Activated CD4-positive, alpha-beta memory T cell treated with anti-CD3 and anti-CD28 coated beads, Interleukin-2, amount 10 ng/mL, durations not matched to agents 7 days and 5 days (primary cell): Measurements from ENCODE around the gene RABAC1. TPM values are rescaled to one million over a fixed set of nuclear protein-coding genes. Genes with fewer than 3 reads are reported as not detected.
"Not testable (repeated sequence)": the region's sequence is repeated elsewhere in the genome, so short reads cannot be mapped to it uniquely, and the experiment has no call there.

ENCODE experiments used
- CTCF ChIA-PET: fragments of 350-600 bp; sonication (Branson Sonifier 250); formaldehyde crosslinking; loops from one replicate; lab custom pipeline; 2021; ENCODE audit warnings: antibody characterized with exemption, inconsistent platforms; lab: Charles Lee
- POLR2A ChIA-PET: fragments of 350-600 bp; sonication (Branson Sonifier 250); formaldehyde crosslinking; loops from one replicate; lab custom pipeline; 2021; ENCODE audit warnings: antibody characterized with exemption; lab: Charles Lee
- DNase-seq: peaks from one replicate; pipeline ENCODE4 v3.0.0-alpha.2; 2020
- H3K27ac Mint-ChIP-seq: one replicate; pipeline ENCODE4 v1.8.0; 2021; ENCODE audit warnings: mild to moderate bottlenecking, mixed read lengths
- H3K27me3 Mint-ChIP-seq: one replicate; pipeline ENCODE4 v1.8.0; 2021; ENCODE audit warnings: mixed read lengths
- H3K36me3 Mint-ChIP-seq: one replicate; pipeline ENCODE4 v1.8.0; 2021; ENCODE audit warnings: low read depth, mixed read lengths
- H3K4me1 Mint-ChIP-seq: one replicate; pipeline ENCODE4 v1.8.0; 2021; ENCODE audit warnings: mixed read lengths
- H3K4me3 Mint-ChIP-seq: one replicate; pipeline ENCODE4 v1.8.0; 2021; ENCODE audit warnings: mild to moderate bottlenecking, mixed read lengths
- H3K9me3 Mint-ChIP-seq: one replicate; pipeline ENCODE4 v1.8.0; 2021; ENCODE audit warnings: mixed read lengths
- total RNA-seq, 2 experiments: library from RNA; stranded (reverse); gene quantifications; one replicate each; pipeline ENCODE4 v1.2.3, GENCODE V29; 2021

The RABAC1 gene
- total RNA-seq, 2 experiments from 2014 or later, result 97.2 to 105 TPM

DNA sequence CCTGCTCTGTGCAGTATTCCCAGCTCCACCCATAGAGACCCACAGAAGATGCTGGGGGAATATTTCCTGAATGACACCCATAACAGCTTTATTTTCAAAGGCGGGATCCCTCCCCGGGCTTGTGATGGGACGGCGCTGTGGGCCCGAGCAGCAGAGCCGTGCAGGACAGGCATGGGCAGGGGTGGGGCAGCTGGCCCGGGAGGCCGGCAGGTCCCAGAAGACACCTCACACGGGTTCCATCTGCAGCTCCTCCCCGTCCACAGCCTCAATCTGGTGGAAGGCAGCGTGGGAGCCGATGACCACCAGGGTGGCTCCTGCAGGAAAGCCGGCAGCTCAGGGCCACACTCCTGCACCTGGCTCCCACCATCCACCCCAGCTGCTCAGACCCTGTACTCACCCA is 2.5 kb downstream of the RABAC1 start:
- no peaks in the 10 kb centered on the region for H3K27me3 Mint-ChIP-seq
- DNase-seq, result no peak
- peaks cover 23% of the 10 kb centered on the region for H3K4me1 Mint-ChIP-seq
- H3K4me3 Mint-ChIP-seq, result no peak overlapping the region
- POLR2A ChIA-PET, result interaction anchor here (1.0 to 4.2 kb wide), 2 partner anchors 11 to 70 kb away, joined by 5 to 34 read pairs; no protein-coding TSS in a partner anchor
- H3K36me3 Mint-ChIP-seq, result no peaks in the 10 kb centered on the region
- no peaks in the 10 kb centered on the region for H3K9me3 Mint-ChIP-seq
- H3K27ac Mint-ChIP-seq, result no peak overlapping the region
- CTCF ChIA-PET, result interaction anchor here (0.6 to 4.0 kb wide), 6 partner anchors 9 to 161 kb away, joined by 3 to 32 read pairs (median 4); partner anchors contain the start of gene RPS19

DNA sequence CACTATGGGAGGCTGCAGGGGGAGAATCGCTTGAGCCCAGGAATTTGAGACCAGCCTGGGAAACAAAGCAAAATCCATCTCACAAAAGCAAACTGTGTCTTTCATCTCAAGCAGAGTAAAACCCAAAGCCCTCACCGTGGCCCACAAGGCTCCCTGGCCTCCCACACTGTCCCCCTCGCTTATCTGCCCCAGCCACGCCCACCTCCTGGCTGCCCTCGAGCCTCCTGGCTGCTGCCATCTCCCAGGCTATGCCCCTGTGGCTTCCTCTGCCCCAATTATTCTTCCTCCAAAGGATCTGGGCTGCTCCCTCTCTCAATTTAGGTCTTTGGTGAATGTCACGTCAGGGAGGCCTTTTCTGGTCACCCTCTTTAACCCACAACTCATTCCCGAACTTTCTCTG is 3.6 kb downstream of the RABAC1 start:
- no peaks in the 10 kb centered on the region for H3K36me3 Mint-ChIP-seq
- POLR2A ChIA-PET, result no interaction called here
- H3K9me3 Mint-ChIP-seq, result no peaks in the 10 kb centered on the region
- no peak for DNase-seq
- peaks cover 26% of the 10 kb centered on the region for H3K4me1 Mint-ChIP-seq
- CTCF ChIA-PET, result interaction anchor here (1.0 kb wide), 1 partner anchor 10 kb away, joined by 3 read pairs; no protein-coding TSS in a partner anchor
- no peak overlapping the region for H3K4me3 Mint-ChIP-seq
- no peak overlapping the region for H3K27ac Mint-ChIP-seq
- H3K27me3 Mint-ChIP-seq, result no peaks in the 10 kb centered on the region

DNA sequence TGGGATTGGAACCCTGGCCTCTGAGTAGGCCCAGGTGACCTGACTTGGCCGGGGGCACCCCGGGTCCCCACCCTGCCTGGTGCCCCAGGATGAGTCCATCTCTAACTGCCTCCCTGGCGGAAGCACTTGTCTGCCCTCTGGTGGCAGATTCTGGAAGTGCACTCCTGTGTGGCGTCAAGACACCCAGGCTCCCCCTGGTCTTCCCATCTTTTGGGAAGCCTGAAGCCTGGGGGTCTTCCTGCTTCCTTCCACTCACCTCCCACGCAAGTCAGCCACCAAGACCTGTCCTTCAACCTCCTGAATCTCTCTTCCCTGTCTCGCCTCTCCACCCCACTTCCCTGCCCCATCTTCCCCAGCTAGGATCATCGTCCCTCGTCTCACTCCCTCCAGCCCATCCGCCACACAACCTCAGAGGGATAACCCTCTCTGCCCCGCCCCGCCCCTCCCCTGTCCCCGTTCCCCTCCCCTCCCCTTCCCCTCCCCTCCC is 7.4 kb downstream of the RABAC1 start:
- Mint-ChIP-seq H3K36me3 (peaks cover 2% of the 10 kb centered on the region), H3K27me3 (no peaks in the 10 kb centered on the region), H3K27ac (peak overlapping the region; percentile 19), H3K4me3 (no peak overlapping the region), H3K4me1 (peaks cover 16% of the 10 kb centered on the region), H3K9me3 (no peaks in the 10 kb centered on the region)
- CTCF ChIA-PET, result interaction anchor here (1.0 to 4.3 kb wide), 9 partner anchors 65 to 159 kb away, joined by 3 to 33 read pairs (median 4); partner anchors contain the start of gene RPS19
- POLR2A ChIA-PET, result interaction anchor here (0.7 to 2.8 kb wide), 3 partner anchors 79 to 92 kb away, joined by 4 to 11 read pairs (median 8); partner anchors contain the start of gene RPS19
- DNase-seq, result peak; percentile 88

DNA sequence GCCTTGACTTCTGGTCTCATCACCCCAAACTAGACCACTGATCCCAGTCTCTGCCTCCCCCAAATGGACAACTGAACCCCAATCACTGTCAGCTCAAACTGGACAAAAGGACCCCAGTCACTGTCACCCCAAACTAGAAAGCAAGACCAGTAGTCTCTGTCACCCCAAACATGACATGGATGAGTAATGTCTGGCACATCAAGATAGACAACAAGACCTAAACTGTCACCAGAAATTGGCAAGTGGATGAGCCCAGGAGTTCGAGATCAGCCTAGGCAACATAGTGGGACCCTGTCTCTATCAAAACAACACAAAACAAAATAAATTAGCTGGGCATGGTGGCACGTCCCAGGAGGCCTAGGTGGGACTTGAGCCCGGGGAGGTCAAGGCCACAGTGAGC is 12.0 kb downstream of the RABAC1 start:
- Mint-ChIP-seq H3K9me3 (no peaks in the 10 kb centered on the region), H3K27ac (peak overlapping the region; percentile 45), H3K36me3 (peaks cover 2% of the 10 kb centered on the region), H3K4me3 (no peak overlapping the region), H3K27me3 (peaks cover 6% of the 10 kb centered on the region), H3K4me1 (peaks cover 43% of the 10 kb centered on the region)
- no peak for DNase-seq
- POLR2A ChIA-PET, result interaction anchor here (1.4 to 5.3 kb wide), 5 partner anchors 16 to 87 kb away, joined by 3 to 45 read pairs (median 33); partner anchors contain the start of genes ARHGEF1 and RPS19
- CTCF ChIA-PET, result interaction anchor here (2.6 kb wide), 1 partner anchor 11 kb away, joined by 10 read pairs; the partner anchor contains the start of gene RABAC1

DNA sequence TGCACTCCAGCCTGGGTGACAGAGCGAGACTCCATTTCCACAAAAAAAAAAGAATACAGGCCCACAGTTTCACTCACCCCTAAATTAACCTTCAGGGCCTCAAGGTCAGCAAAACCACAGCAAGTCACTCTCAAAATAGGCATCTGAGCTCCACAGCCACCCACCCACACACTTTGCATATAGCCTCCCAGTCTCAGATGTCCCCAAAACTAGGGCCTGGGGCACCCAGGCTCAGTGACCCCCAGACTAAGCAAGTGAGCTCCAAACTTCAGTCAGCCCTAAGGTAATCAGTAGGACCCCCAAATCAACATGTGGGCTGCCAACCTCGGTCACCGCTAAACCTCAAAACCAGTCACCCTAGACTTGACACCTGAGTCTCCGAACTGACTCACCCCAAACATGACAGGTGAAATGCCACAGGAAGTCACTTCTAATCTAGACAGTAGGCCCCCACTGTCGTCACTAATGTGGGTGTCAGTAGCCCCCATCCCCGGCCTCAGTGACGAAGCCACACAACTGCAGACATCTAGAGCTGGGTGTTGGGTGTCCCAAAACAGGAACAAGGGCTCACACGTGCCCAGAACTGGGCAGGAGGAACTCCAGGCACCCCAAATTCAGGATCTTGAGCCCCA is 13.9 kb downstream of the RABAC1 start:
- ChIA-PET POLR2A (interaction anchor here (0.7 to 5.3 kb wide), 15 partner anchors 9 to 85 kb away, joined by 3 to 45 read pairs (median 5); partner anchors contain the start of genes ERFL, RABAC1 and RPS19), CTCF (interaction anchor here (0.6 to 2.1 kb wide), 10 partner anchors 8 to 495 kb away, joined by 3 to 17 read pairs (median 3); partner anchors contain the start of gene RPS19)
- H3K9me3 Mint-ChIP-seq, result no peaks in the 10 kb centered on the region
- peak overlapping the region; percentile 79 for H3K27ac Mint-ChIP-seq
- peaks cover 2% of the 10 kb centered on the region for H3K36me3 Mint-ChIP-seq
- H3K4me1 Mint-ChIP-seq, result peaks cover 44% of the 10 kb centered on the region
- H3K4me3 Mint-ChIP-seq, result peak overlapping the region; percentile 4
- peak; percentile 87 for DNase-seq
- peaks cover 18% of the 10 kb centered on the region for H3K27me3 Mint-ChIP-seq

DNA sequence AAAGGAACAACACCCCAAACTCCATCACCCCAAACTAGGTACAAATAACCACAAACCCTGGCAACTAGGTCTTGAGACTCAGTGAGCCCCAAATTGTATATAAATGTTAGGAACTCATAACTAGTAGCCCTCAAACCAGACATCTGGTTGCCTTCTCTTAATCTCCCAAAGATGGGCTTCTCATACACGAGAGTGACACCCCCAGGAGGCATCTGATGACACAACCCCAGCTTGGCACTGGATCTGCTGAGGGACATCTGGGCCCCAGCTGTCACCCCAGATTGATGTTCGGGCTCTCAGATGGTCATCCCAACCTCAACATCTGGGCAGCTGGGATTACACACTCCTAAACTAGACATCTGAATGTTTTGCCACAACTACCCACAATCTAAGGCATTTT is 14.8 kb downstream of the RABAC1 start:
- H3K9me3 Mint-ChIP-seq, result no peaks in the 10 kb centered on the region
- H3K4me1 Mint-ChIP-seq, result peaks cover 44% of the 10 kb centered on the region
- POLR2A ChIA-PET, result interaction anchor here (1.3 to 5.3 kb wide), 8 partner anchors 14 to 84 kb away, joined by 5 to 45 read pairs (median 6); partner anchors contain the start of genes ERFL, RABAC1 and RPS19
- CTCF ChIA-PET, result interaction anchor here (1.1 to 2.1 kb wide), 4 partner anchors 69 to 496 kb away, joined by 3 to 17 read pairs (median 5); partner anchors contain the start of gene RPS19
- DNase-seq, result no peak
- peaks cover 18% of the 10 kb centered on the region for H3K27me3 Mint-ChIP-seq
- peaks cover 2% of the 10 kb centered on the region for H3K36me3 Mint-ChIP-seq
- no peak overlapping the region for H3K4me3 Mint-ChIP-seq
- H3K27ac Mint-ChIP-seq, result no peak overlapping the region

DNA sequence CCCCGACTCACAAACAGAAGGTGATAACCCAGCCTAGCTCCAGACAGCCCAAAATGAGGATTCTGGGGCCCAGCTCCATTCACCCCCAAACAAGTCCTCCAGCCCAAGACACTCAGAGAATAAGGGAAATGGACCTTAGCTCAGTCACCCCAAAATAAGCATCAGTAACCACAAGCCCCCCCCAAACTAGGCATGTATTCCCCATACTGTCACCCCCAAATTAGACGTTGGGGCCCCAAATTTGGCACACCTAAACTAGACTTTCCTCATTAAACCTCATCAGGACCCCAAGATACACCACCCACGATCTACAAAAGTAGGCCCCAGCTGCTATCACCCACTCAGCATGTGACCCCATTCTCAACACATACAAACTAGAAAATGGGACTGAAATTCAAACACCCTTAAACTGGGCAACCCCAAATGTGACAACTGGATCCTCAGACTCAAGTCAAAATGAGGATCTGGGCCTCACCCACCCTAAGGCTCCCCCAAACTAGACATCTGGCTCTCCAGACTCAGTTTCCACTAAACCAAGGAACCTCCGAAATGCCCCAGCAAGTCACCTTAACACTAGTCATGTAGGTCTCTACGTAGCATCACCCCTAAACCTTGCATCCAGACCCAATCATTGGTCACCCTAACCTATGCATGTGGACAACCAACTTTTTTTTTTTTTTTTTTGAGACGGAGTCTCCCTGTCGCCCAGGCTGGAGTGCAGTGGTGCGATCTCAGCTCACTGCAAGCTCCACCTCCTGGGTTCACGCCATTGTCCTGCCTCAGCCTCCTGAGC is 17.5 kb downstream of the RABAC1 start:
- Mint-ChIP-seq H3K9me3 (no peaks in the 10 kb centered on the region), H3K27me3 (peaks cover 25% of the 10 kb centered on the region), H3K4me1 (peaks cover 37% of the 10 kb centered on the region), H3K36me3 (no peaks in the 10 kb centered on the region), H3K4me3 (no peak overlapping the region), H3K27ac (no peak overlapping the region)
- ChIA-PET POLR2A (interaction anchor here (0.9 to 1.6 kb wide), 3 partner anchors 16 to 82 kb away, joined by 3 to 5 read pairs (median 4); partner anchors contain the start of gene RPS19), CTCF (interaction anchor here (1.3 kb wide), 1 partner anchor 12 kb away, joined by 4 read pairs; no protein-coding TSS in a partner anchor)
- DNase-seq, result no peak

DNA sequence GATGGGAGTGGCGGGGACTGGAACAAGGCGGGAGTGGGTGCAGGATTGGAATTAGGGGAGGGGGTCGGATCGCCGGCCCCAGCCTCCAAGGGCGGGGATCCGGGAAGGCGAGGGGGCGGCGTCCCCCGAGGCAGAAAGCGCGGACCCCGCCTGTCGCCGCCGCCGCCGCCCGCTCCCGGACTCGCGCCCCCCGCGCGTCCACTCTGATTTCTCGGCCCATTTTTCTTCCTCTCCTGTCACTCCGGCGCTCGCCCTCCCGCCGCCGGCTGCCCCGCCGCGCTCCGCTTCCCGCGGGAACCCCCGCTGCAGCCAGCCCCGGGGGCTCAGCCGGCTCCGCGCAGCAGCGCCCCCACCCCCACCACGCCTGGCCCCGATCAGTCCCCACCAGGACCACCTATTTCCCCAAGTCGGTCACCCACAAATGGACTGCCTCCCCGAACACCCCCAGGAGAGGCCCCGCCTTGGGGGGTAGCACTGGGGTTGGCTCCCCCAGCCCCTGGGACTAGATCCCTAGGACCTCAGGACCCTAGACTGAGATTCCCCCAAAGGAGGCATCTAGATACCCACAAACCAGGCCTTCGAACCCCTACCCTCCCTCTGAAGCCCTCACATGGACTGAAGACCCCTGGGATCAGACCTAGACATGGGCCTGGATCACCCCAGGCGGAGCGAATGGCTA is 18.3 kb downstream of the RABAC1 start:
- ChIA-PET POLR2A (interaction anchor here (0.9 to 1.6 kb wide), 2 partner anchors 17 to 72 kb away, joined by 3 to 4 read pairs; no protein-coding TSS in a partner anchor), CTCF (interaction anchor here (1.3 kb wide), 1 partner anchor 11 kb away, joined by 4 read pairs; no protein-coding TSS in a partner anchor)
- Mint-ChIP-seq H3K4me1 (peaks cover 37% of the 10 kb centered on the region), H3K4me3 (peak overlapping the region; percentile 60), H3K27ac (no peak overlapping the region), H3K27me3 (peaks cover 31% of the 10 kb centered on the region), H3K9me3 (no peaks in the 10 kb centered on the region), H3K36me3 (no peaks in the 10 kb centered on the region)
- DNase-seq, result no peak

DNA sequence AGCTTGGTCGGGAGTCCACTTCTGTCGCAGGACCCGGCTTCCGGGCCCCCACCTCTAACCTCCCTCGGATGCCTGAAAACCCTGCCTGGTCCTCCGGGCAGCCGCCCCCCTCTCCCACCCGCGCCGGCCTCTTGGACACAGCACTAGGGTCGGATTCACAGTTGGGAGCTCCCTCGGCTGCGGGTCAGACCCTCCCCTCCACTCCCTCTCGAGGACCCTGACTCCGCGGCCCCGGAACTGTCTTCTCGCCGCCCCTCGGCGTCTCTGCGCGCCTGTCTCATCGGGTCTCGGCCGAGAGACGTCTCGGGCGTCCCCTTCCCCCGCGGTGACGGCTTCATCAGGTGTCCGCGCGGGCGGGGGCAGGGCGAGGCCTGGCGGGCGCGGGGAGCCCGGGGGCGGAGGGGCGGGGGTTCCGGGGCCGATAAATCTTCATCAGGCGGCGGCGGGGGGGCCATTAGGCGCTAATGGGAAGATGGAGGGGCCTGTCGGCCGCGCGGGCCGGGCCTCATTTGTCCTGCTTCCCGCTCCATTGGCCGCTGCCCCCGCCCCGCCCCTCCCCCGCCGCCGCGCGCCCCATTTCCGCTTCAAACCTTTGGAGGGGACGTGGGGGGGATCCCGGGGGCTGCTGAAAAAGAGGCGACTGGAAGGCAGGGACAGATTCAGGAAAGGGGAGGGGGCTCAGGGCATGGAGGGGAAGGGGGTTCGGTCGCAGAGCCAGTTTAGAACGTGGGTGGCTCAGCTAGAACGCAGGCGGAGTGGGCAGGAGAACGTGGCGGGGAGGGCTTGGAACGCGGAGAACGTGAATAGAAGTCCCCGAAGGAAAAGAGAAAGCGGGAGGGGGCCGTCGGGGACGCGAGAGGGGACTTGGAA is 19.0 kb downstream of the RABAC1 start:
- Mint-ChIP-seq H3K4me3 (peak overlapping the region; percentile 60), H3K36me3 (no peaks in the 10 kb centered on the region), H3K27ac (no peak overlapping the region), H3K4me1 (peaks cover 34% of the 10 kb centered on the region), H3K27me3 (peaks cover 36% of the 10 kb centered on the region), H3K9me3 (no peaks in the 10 kb centered on the region)
- CTCF ChIA-PET, result no interaction called here
- DNase-seq, result no peak
- POLR2A ChIA-PET, result interaction anchor here (1.3 kb wide), 1 partner anchor 80 kb away, joined by 4 read pairs; the partner anchor contains the start of gene RPS19

DNA sequence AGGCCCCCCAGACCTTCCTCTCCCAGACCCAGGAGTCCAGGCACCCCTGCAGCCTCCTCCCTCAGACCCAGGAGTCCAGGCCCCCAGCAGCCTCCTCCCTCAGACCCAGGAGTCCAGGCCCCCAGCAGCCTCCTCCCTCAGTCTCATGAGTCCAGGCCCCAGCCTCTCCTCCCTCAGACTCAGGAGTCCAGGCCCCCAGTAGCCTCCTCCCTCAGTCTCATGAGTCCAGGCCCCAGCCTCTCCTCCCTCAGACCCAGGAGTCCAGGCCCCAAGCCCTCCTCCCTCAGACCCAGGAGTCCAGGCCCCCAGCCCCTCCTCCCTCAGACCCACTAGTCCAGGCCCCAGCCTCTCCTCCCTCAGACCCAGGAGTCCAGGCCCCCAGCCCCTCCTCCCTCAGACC is 19.9 kb downstream of the RABAC1 start:
- H3K9me3 Mint-ChIP-seq, H3K4me3 Mint-ChIP-seq, H3K27ac Mint-ChIP-seq, DNase-seq, H3K36me3 Mint-ChIP-seq, CTCF ChIA-PET: not testable (repeated sequence)
- peaks cover 39% of the 10 kb centered on the region for H3K27me3 Mint-ChIP-seq
- H3K4me1 Mint-ChIP-seq, result peaks cover 32% of the 10 kb centered on the region
- POLR2A ChIA-PET, result interaction anchor here (1.3 kb wide), 1 partner anchor 79 kb away, joined by 4 read pairs; the partner anchor contains the start of gene RPS19
